ENCODE results near the gene NEB.
"Not testable (repeated sequence)": the region's sequence is repeated elsewhere in the genome, so short reads cannot be mapped to it uniquely, and the experiment has no call there.

Gene NEB

DNA sequence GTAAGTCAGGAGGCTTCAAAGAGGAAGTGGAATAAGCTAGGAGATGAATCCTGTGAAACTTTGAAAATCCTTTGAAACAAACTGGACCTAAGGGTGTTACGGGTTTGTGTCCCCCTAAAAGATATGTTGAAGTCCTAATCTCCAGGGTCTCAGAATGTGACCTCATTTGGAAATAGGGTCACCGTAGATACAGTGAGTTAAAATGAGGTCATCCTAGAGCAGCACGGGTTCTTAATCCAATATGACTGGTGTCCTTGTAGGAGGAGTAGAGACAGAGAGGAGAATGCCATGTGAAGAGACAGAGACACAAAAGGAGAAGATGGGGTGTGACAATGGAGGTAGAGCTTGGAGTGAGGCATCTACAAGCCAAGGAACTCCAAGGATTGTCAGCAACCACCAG, 26.9 kb upstream of the NEB start:
- no peak for DNase-seq (ENCODE audit: low read depth, low spot score)

DNA sequence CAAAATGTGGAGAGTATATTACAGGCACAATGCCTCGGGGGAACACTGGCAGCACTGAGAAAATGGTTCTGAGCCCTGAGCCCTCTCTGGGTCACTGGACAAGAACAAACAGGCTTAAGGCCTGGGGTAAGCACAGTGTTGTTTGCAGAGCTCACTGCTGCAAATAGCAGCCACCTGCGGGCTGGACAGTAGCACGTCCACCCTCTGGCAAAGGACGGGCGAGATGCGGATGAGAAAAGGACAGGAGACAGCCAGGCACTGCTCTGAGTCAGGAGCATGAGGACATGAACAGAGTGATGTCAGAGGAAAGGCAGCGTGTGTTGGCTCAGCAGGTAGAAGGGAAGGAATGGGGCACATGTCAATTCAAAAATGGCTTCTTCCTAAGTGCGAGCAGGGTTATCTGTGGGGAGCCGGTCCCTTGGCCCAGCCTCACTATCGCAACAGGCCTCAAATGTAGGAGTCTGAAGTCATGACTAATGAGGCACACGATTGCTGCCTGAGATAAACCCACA, 25.9 kb upstream of the NEB start:
- no peak for DNase-seq (ENCODE audit: low read depth, low spot score)

DNA sequence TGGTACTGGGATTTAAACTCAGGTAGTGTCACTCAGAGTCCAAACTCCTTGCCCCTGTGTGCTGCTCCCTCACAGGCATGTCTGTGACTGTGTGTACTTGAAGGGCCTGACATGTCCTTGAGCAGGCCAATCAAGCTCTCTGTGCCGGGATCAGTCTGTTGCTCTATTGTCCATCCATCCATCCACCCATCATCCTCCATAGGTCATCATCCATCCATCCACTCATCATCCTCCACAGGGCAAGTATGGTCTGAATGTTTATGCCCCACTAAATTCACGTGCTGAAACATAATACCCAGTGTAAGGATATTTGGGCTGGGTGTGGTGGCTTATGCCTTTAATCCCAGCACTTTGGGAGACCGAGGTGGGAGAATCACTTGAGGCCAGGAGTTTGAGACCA, 24.5 kb upstream of the NEB start:
- no peak for DNase-seq (ENCODE audit: low read depth, low spot score)

DNA sequence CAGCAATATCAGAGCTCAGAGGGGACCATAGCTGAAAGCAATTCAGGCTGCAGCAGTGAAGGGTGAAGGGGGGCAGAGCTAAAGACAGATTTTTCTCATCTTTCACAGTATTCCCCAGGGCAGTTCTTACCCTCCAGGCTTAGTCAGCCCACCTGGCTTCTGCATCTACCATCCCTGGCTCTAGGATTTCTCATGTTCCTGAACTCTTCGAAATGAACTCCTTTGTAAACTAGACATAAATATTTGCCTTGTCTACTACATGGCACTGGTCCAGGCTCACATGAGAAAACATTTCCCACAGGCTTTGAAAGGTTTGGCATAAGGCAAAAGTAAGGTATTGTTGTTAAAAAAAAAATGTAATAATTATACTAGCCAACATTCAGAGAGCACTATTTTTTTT, 23.6 kb upstream of the NEB start:
- DNase-seq (ENCODE audit: low read depth, low spot score): no peak

DNA sequence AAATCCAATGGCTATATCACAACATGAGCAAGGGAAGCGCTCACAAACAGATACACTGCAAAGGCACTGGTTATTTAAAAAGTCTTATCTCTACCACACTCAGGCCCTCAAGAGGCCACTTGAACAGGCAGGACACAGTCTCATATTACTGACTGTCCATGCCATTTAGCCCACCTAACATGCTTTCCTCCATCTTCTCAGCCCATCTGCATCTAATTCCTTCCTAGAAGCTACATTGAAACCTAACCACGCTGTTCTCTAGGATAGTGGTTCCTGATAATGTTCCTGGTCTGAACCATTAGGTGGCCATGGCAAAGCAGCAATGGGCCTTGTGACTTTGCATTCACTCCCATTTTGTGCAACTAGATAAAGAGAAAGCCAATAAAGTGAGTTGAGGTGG, 22.5 kb upstream of the NEB start:
- no peak for DNase-seq (ENCODE audit: low read depth, low spot score)

DNA sequence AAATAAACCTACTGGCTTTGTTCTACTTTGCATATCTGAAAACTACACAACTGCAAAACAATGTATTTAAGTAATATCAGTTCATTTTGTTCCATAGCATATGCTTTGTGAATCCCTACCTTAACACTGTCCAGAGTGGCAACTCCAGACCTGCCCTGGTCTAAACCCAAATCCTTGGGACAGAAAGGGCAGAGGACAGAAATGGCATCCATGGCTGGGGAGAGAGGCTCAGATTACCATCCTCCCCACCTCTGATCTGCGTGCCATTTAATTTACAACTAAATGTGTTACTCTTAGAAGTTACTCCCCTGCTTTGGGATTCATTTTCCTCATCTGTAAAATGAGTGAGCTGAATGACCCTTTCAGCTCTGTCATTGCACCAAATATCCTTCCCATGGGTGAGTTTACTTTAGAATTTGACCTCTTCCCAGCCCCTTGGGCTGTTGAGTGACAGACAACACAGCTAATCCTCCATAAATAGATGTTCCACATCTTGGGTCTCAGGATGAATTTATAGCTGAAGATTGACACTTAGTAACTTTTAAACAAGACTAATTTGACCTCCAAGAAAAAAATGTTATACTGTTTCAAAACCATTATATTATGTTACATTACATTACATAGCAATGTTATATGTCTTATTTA, 20.1 kb upstream of the NEB start:
- DNase-seq (ENCODE audit: low read depth, low spot score): no peak

DNA sequence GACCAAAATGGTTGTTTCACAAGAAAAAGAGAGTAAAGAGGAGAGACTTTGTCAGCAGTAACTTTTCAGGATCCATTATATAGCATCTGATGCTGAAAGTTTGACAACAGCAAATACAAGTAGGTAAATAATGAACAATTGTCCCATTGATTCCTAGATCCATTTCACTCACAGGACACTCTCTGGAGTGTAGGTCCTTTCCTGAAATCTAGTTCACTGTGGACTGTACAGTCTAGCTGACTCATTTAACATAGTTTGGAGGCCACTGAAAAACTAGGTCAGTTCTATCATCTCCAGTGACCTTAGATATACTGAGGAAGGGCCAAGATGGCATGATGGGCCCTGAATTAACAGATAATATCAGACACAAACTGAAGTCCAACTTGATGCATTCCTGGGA, 19.3 kb upstream of the NEB start:
- no peak for DNase-seq (ENCODE audit: low read depth, low spot score)

DNA sequence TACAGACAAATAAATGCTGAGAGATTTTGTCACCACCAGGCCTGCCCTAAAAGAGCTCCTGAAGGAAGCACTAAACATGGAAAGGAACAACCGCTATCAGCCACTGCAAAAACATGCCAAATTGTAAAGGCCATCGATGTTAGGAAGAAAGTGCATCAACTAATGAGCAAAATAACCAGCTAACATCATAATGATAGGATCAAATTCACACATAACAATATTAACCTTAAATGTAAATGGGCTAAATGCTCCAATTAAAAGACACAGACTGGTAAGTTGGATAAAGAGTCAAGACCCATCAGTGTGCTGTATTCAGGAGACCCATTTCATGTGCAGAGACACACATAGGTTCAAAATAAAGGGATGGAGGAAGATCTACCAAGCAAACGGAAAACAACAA, 11.0 kb upstream of the NEB start:
- DNase-seq (ENCODE audit: low read depth, low spot score): not testable (repeated sequence)

DNA sequence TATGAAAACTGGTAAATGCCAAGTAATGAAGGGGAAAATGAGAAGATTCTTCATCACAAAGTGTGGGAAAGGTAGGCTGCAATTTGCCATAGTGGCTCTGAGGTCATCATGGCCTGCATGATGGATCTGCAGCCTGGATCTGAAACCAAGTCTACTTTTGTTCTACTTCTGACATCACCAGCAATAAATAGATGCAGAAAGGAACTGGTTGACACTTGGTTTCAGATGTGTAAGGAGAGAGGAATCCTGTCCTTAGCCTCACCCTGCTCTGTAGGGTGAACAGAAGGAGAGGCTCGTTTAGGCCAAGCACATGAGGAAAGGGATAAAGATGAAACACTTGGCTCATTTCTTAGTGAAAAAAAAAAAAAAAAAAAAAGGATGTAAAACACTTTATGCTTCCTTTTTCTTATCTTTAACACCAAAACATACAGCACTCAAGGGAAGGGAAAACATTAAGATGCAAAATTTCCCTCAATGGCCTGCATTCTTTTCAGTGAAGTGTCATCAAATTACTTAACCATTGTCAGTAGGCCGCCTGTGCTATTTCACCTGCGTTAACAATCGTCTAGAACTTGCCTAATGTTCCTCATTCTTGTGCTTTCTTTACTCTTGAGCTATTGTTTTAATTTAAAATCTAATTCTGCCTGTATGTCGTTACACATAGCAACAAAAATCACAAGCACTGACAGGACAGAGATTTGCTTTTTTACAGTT, 3.9 kb downstream of the NEB start:
- no peak for DNase-seq (ENCODE audit: low read depth, low spot score)

DNA sequence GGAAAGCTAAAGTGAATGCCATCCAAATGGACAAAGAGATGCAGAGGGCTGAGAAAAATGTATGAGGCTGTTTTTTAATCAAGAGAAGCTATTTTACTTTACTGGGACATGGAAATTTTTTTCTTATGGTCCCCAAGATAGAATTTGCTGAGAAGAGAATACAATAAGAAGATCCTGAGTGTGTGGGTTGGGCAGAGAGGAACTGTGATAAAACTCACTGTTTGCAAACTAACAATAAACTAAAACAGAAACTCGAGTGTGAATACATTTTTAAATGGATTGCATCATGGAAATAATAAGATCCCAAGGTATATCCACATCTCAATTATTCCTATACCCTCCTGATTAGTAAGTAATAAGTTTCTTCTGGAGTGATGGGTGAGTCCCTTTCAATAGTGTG, 4.4 kb downstream of the NEB start:
- no peak for DNase-seq (ENCODE audit: low read depth, low spot score)

DNA sequence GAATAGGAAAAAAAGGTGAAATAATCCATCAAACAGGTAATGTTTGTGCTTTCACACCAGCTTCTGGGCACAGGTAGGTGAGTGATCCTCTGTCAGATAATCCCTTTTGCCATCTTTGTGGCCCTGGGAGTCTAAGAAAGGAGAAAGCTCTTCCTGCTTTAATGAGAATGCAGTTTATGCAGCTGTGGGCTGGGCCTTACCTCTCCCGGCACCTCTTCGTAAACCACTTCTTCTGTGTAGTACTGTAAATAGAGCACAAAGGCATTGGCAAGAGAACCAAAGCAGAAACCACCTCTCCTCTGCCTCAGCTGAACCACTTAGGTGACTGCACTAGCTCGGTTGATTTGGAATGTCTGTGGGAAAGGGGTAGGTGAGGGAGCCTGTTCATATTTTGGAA, 4.9 kb downstream of the NEB start:
- DNase-seq (ENCODE audit: low read depth, low spot score): no peak

DNA sequence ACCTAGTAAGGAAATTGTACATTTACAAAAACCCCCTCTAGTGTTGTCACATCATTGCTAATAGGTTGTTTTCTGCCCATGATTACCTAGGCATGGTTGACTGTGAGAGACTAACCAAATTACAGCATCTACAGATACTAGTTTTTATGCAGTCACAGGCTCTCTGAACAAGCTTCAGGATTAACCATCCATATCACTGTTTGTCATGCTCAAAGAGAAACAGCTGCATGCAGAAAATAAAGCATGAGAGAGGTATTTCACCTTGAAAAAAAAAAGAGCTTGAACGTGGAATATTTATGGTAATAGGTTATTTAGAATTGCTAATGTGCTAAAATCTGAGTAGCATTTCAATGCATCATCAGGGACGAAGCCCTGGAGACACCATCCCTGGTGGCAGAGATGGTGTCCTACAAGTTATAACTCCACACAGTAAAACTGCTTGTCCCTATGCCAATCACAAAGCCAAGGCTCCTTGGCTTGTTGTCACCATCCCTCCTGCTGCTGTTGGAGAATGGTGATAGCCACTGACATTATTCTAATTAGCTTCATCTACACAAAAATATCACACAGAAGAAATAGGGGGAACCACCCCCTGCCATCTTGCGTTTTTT, 5.4 kb downstream of the NEB start:
- no peak for DNase-seq (ENCODE audit: low read depth, low spot score)

DNA sequence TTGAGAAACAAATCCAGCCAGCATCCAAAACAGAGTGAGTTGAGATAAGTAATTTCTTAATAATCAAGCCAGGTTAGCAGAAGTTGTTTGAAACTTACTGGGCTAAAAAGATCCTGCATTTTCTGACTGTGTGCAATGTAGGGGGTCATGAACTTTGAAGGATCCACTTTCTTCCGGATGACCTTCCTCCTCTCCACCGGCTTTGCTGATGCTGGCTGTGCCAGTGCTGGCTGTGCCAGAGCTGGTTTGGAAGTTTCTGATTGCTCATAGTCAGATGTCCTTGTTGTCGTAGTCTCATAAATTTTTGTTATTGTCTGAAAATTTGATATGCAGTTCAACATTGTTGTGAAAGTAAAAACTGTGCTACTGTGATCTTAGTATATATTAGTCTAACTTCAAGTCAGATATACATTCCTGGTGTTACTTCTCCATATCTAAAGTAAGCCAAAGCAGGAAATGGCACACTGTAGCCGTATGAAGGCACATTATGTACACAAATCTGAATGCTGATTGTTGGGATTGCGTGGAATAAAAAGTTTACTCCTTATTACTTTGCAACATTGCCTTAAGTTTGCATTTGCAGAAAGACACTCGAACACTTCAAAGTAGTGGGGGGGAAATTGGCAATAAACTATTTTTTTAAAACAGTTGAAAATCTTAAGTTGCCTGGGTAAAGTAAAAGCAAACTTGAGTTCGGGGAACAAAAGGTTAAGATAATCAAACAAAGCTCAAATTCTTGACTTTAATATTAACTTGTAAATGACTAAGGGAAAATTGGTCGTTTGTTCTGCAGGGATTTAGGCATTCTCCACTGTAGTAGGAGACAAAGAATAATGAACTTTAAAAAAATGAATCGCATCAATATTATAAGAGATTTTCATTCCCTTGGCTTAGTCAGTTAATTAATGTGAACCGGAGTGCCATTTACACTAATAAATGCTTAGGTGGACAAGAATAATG, 6.4 kb downstream of the NEB start:
- no peak for DNase-seq (ENCODE audit: low read depth, low spot score)

DNA sequence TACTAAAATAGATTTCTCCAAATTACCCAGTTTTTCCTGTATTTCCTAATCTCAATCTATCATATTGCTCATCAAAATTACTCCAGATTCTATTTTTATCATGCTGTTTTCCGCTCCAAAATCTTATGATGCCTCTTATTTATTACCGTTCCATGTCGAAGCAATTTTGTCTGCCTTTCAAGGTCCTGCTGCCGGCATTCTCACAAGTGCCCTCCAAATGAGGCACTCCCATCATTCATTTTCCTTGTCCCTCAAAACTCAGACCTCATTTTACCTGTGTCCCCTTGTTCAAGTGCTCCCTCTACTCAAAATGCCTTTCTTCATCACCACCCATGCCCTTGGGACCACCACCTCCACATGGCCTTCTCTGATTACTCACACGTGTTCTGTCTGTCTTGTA, 13.1 kb downstream of the NEB start:
- DNase-seq (ENCODE audit: low read depth, low spot score): no peak

DNA sequence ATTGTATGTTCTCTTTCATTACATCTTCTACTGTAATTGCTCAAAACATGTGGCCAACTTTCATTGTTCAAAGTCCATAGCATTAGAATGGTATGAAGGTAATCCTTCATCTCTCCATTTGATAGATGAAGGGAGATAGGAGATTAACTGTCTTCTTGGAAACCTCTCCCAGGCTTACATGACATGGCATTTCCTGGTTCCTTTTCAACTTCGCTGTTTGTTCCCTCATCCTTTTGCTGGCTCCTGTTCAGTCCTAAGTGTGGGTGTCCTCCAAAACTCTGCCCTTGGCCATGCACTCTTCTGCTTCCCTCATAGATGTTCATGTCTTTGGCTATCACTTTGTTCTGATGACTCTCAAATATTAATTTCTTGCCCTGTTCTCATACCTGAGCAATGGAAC, 13.8 kb downstream of the NEB start:
- no peak for DNase-seq (ENCODE audit: low read depth, low spot score)

DNA sequence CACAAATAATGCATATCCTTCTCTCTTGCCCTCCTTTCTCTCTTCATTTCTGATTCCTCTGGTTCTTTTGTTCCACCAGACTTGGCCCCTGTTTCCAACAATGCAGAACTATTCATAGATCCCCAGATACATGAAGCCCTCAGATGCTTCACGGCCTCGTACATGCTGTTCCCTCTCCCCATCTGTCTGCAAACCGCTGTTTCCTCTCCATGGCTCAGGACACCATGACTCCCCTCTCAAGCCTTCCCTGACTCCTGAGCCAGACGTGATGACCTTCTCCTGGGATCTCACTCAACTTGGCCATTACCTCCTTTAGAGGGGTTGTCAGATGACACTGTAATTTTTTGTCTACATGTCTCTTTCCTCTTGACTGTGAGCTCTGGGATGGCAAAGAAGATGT, 15.5 kb downstream of the NEB start:
- no peak for DNase-seq (ENCODE audit: low read depth, low spot score)

DNA sequence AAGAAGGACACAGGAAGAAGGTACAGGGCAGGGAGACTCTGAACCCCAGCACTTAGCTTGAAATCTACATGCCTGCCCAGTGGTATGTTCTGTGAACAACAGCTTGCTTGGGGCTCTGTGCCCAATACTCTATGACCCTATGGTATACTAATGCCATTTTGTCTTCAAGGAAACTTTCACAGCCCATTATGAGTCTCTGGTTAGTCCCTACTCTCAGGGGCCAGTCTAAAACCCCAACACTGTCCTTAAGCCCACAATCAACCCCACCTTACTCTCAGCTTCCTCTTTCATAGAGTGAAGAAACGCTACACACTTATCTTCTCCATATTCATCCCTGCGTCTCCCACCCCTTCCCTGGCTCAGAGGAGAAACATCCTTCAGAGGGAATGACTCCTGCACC, 16.0 kb downstream of the NEB start:
- no peak for DNase-seq (ENCODE audit: low read depth, low spot score)

DNA sequence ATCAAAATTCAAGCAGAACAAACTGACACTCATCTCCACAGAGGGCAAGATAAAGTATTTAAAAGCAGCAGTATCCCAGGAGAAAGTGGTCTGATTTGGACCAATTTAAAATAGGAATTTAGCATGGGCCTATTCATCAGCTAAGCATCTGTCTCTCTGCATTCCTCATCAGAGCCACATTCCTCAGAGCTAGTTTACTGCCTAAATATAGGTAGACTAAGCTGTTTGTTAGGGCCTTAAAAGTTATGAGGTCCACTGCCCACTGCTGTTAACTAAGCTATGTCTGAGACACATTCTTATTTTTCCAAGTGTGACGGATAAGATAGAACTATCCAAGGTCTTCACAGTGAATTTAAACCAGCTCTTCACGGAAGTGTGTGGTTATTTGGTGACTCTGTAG, 17.6 kb downstream of the NEB start:
- no peak for DNase-seq (ENCODE audit: low read depth, low spot score)

DNA sequence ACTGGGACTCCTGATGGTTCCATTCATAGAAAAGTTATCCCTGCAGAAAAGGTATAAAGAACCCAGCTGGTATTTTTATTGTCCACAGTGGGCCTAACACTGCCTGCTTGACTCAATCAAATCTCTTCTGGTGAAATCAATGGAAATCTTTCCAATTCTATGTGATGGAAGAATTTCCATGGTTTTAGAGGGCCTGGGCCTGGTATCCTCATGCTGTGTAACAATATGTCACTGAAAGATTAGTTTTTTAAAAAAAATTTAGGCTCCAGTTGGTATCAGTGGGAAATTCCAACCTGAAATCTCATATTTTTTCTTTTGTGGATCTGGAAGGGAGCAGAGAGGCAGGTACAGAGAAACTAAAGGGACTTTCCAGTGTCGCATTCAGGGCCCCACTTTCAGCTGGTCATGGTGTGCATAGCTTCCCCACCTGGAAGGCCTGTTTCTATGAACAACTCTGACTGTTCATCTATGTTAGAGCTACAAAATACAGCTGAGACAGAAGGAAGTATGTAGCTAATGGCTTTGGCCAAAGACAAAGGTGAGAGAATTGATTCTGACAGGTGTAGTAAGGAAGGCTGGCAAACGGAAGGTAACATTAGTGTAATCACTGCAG, 20.9 kb downstream of the NEB start:
- no peak for DNase-seq (ENCODE audit: low read depth, low spot score)

DNA sequence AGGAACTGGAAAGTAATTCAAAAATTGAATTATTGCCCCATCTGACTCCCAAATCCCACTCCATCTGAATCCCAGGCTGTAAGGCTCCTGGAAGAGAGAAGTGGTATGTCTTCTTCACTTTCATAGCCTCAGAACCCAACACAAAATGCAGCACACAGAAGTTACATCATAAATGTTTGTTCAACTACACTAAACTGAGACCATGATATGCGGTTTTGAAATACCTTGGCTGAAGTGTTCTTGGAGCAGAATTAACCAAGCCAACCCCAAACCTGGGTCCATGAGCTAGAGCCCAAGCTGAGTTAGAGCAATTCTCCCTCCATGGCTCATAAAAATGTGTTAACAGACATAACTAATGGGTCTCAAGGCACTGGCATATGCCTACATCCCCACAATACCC, 23.3 kb downstream of the NEB start:
- DNase-seq (ENCODE audit: low read depth, low spot score): no peak

DNA sequence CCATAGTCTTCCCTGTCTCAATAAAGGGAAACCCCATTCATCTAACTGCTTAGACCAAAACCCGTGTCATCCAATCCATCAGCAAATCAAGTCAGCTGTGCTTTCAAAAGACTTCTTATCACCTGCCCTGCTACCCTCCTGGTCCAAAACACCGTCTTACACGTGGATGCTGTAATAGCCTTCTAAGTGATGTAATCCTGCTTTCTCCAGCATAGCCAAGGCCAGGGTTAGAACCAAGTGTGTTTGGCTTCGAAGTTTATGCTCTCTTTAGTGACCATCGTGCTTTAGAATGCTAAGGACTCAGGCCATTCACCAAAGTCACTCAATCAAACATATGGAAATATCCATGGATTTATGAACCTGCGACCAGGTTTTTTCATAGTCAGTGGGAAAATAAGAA, 25.5 kb downstream of the NEB start:
- no peak for DNase-seq (ENCODE audit: low read depth, low spot score)

DNA sequence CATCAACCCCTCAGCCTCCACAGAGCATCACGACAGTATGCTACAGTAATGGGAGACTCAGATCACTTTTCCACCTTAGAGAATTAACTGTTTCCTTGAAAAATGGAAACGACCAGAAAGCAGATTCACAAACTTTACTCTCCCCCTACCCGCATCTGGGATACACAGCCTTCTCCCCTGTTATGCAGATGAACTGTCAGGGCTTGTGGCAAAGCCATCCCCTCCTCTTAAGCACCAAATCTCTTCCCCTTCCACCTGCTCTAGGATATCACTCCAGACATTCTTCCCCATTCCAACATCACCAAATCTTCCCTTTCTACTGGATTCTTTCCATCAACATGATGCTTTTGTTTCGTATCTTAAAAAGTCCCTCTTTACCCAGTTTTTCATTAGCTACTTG, 26.4 kb downstream of the NEB start:
- DNase-seq (ENCODE audit: low read depth, low spot score): no peak
